A549 (cell line): ENCODE data around the gene IRF4.

Source experiments
- CTCF ChIP-seq: fragments of >200 bp; sonication (Bioruptor Twin); formaldehyde crosslinking; IDR thresholded peaks from 3 replicates; pipeline ENCODE4 v1.5.1; 2016
- EP300 ChIP-seq, 2 experiments: fragments of >200 bp; sonication (Bioruptor Twin); formaldehyde crosslinking; IDR thresholded peaks; 2 replicates in 1 of 2; 3 replicates in 1 of 2; pipeline ENCODE4 v1.6.1; 2016 to 2017
- HMGXB4 ChIP-seq: fragments of 250-450 bp; sonication (Bioruptor Pico); IDR thresholded peaks from 2 replicates; pipeline ENCODE4 v1.5.0; 2021; ENCODE audit warnings: mild to moderate bottlenecking, moderate library complexity, borderline replicate concordance

- TF ChIP-seq HMGXB4 (no peak), EP300 (IDR thresholded peaks at IDR 0.05) (no peak), CTCF (no peak)
Observed at GRCh38 chr6:436308-437036, 44.9 kb downstream of the IRF4 start.
